ENCODE results near the gene MYH14. TPM values are rescaled to one million over a fixed set of nuclear protein-coding genes. Genes with fewer than 3 reads are reported as not detected.

Gene MYH14
- polyA plus RNA-seq, 1 of the 3 experiments (the other 2 are of a cell fraction), result 0.02 TPM

DNA sequence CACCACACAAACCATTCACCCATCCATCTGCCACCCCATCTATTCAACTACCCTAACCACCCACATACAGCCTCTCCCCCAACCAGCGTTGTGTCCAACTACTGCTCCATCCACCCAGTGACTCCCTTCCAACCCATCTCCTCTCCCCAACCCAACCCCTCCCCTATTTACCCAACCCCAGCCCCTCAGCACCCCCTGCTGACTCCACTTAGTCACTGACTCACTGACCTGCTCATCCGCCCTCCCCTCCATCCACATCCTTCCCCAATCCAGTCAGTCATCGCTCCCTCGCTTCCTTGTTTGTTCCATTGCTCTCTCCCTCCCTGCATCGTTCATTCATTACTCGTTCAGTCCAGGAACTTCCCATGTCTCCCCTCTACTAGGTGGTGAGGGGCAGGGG, 86.6 kb downstream of the MYH14 start:
- Histone ChIP-seq H3K27ac (ENCODE audit: low read depth in 2 of 2, low read length in 1 of 2) (no peak overlapping the region), H3K27me3 (ENCODE audit: insufficient read depth) (peaks cover 21% of the 10 kb centered on the region), H3K4me3 (ENCODE audit: low read depth in 2 of 2, low read length in 1 of 2) (no peak overlapping the region), H4K20me1 (ENCODE audit: insufficient read depth) (no peaks in the 10 kb centered on the region), H3K4me1 (ENCODE audit: control insufficient read depth in 1 of 2, insufficient read depth in 2 of 2, low read depth in 1 of 2, low read length in 1 of 2) (no peaks in the 10 kb centered on the region), H3K9me2 (no peaks in the 10 kb centered on the region), H3F3A (replicated peaks; ENCODE audit: insufficient read depth) (no peaks in the 10 kb centered on the region), H3K9me3 (peaks cover 3% of the 10 kb centered on the region; the same call in 1 of the 2 replicates), H3K9ac (no peak overlapping the region), H3K79me2 (ENCODE audit: insufficient read depth) (no peaks in the 10 kb centered on the region), H2AFZ (ENCODE audit: low read depth) (no peak overlapping the region), H3K4me2 (no peak overlapping the region), H3K36me3 (replicated peaks in 1 of 2; ENCODE audit: control insufficient read depth in 1 of 2, insufficient read depth in 2 of 2, low read length in 1 of 2) (no peaks in the 10 kb centered on the region)
- DNase-seq, result no peak
- TF ChIP-seq USF2 (IDR thresholded peaks at IDR 0.05; ENCODE audit: borderline replicate concordance, low read depth, low read length), result no peak
- no peak for TF ChIP-seq NFIC (IDR thresholded peaks at IDR 0.05; ENCODE audit: borderline replicate concordance)
- TF ChIP-seq FOSL2 (IDR thresholded peaks at IDR 0.05; ENCODE audit: borderline replicate concordance, low read depth), result no peak
- TF ChIP-seq, protein P1, sequence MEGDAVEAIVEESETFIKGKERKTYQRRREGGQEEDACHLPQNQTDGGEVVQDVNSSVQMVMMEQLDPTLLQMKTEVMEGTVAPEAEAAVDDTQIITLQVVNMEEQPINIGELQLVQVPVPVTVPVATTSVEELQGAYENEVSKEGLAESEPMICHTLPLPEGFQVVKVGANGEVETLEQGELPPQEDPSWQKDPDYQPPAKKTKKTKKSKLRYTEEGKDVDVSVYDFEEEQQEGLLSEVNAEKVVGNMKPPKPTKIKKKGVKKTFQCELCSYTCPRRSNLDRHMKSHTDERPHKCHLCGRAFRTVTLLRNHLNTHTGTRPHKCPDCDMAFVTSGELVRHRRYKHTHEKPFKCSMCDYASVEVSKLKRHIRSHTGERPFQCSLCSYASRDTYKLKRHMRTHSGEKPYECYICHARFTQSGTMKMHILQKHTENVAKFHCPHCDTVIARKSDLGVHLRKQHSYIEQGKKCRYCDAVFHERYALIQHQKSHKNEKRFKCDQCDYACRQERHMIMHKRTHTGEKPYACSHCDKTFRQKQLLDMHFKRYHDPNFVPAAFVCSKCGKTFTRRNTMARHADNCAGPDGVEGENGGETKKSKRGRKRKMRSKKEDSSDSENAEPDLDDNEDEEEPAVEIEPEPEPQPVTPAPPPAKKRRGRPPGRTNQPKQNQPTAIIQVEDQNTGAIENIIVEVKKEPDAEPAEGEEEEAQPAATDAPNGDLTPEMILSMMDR (IDR thresholded peaks at IDR 0.05), result no peak
- TF ChIP-seq, protein P2, sequence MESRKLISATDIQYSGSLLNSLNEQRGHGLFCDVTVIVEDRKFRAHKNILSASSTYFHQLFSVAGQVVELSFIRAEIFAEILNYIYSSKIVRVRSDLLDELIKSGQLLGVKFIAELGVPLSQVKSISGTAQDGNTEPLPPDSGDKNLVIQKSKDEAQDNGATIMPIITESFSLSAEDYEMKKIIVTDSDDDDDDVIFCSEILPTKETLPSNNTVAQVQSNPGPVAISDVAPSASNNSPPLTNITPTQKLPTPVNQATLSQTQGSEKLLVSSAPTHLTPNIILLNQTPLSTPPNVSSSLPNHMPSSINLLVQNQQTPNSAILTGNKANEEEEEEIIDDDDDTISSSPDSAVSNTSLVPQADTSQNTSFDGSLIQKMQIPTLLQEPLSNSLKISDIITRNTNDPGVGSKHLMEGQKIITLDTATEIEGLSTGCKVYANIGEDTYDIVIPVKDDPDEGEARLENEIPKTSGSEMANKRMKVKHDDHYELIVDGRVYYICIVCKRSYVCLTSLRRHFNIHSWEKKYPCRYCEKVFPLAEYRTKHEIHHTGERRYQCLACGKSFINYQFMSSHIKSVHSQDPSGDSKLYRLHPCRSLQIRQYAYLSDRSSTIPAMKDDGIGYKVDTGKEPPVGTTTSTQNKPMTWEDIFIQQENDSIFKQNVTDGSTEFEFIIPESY (IDR thresholded peaks at IDR 0.05; ENCODE audit: borderline replicate concordance, low read depth), result no peak
- TF ChIP-seq, protein P3, sequence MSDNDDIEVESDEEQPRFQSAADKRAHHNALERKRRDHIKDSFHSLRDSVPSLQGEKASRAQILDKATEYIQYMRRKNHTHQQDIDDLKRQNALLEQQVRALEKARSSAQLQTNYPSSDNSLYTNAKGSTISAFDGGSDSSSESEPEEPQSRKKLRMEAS (IDR thresholded peaks at IDR 0.05; ENCODE audit: low read depth), result no peak
- TF ChIP-seq TEAD4 (IDR thresholded peaks at IDR 0.05; ENCODE audit: borderline replicate concordance, insufficient read depth), result no peak
- TF ChIP-seq EP300 (IDR thresholded peaks at IDR 0.05; ENCODE audit: borderline replicate concordance in 1 of 2, low read depth in 1 of 2, low read length in 1 of 2), result no peak
- no peak for TF ChIP-seq GATA2 (CRISPR knock-in tag; IDR thresholded peaks at IDR 0.05)
- no peak for TF ChIP-seq MXI1 (IDR thresholded peaks at IDR 0.05; ENCODE audit: low read depth, low read length)
- no peak for TF ChIP-seq JUND (IDR thresholded peaks at IDR 0.05)
- TF ChIP-seq ELF1 (IDR thresholded peaks at IDR 0.05), result no peak
- ChIA-PET POLR2A (no interaction called here), CTCF (no interaction called here)
- WGBS (ENCODE audit: low lambda C conversion rate), result 19% methylated on average over 6 of the region's 6 CpGs

- Histone ChIP-seq H3K36me3 (replicated peaks in 1 of 2; ENCODE audit: control insufficient read depth in 1 of 2, insufficient read depth in 2 of 2, low read length in 1 of 2) (no peaks in the 10 kb centered on the region), H3K27me3 (ENCODE audit: insufficient read depth) (peaks cover 21% of the 10 kb centered on the region), H2AFZ (ENCODE audit: low read depth) (no peak overlapping the region), H3K9ac (no peak overlapping the region), H3K4me1 (ENCODE audit: control insufficient read depth in 1 of 2, insufficient read depth in 2 of 2, low read depth in 1 of 2, low read length in 1 of 2) (no peaks in the 10 kb centered on the region), H3F3A (replicated peaks; ENCODE audit: insufficient read depth) (no peaks in the 10 kb centered on the region), H3K9me2 (no peaks in the 10 kb centered on the region), H3K4me3 (ENCODE audit: low read depth in 2 of 2, low read length in 1 of 2) (no peak overlapping the region), H3K27ac (ENCODE audit: low read depth in 2 of 2, low read length in 1 of 2) (no peak overlapping the region), H4K20me1 (ENCODE audit: insufficient read depth) (no peaks in the 10 kb centered on the region), H3K79me2 (ENCODE audit: insufficient read depth) (no peaks in the 10 kb centered on the region), H3K9me3 (no peaks in the 10 kb centered on the region), H3K4me2 (no peak overlapping the region)
- no peak for DNase-seq
- POLR2A ChIA-PET, result no interaction called here
- CTCF ChIA-PET, result no interaction called here
- WGBS (ENCODE audit: low lambda C conversion rate), result 9% methylated on average over 9 of the region's 15 CpGs
- TF ChIP-seq MEF2A (IDR thresholded peaks at IDR 0.05; ENCODE audit: borderline replicate concordance, low read depth) (no peak), MXI1 (IDR thresholded peaks at IDR 0.05; ENCODE audit: low read depth, low read length) (no peak), GATA2 (CRISPR knock-in tag; IDR thresholded peaks at IDR 0.05) (no peak), NFIC (IDR thresholded peaks at IDR 0.05; ENCODE audit: borderline replicate concordance) (no peak), RCOR1 (IDR thresholded peaks at IDR 0.05; ENCODE audit: low read length) (no peak), FOXM1 (IDR thresholded peaks at IDR 0.05; ENCODE audit: low read depth) (no peak)
- TF ChIP-seq, protein P4, sequence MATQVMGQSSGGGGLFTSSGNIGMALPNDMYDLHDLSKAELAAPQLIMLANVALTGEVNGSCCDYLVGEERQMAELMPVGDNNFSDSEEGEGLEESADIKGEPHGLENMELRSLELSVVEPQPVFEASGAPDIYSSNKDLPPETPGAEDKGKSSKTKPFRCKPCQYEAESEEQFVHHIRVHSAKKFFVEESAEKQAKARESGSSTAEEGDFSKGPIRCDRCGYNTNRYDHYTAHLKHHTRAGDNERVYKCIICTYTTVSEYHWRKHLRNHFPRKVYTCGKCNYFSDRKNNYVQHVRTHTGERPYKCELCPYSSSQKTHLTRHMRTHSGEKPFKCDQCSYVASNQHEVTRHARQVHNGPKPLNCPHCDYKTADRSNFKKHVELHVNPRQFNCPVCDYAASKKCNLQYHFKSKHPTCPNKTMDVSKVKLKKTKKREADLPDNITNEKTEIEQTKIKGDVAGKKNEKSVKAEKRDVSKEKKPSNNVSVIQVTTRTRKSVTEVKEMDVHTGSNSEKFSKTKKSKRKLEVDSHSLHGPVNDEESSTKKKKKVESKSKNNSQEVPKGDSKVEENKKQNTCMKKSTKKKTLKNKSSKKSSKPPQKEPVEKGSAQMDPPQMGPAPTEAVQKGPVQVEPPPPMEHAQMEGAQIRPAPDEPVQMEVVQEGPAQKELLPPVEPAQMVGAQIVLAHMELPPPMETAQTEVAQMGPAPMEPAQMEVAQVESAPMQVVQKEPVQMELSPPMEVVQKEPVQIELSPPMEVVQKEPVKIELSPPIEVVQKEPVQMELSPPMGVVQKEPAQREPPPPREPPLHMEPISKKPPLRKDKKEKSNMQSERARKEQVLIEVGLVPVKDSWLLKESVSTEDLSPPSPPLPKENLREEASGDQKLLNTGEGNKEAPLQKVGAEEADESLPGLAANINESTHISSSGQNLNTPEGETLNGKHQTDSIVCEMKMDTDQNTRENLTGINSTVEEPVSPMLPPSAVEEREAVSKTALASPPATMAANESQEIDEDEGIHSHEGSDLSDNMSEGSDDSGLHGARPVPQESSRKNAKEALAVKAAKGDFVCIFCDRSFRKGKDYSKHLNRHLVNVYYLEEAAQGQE (IDR thresholded peaks at IDR 0.05; ENCODE audit: low read depth, low read length), result no peak
- TF ChIP-seq, protein P2 (IDR thresholded peaks at IDR 0.05; ENCODE audit: borderline replicate concordance, low read depth), result no peak
- TF ChIP-seq, protein P3 (IDR thresholded peaks at IDR 0.05; ENCODE audit: low read depth), result no peak
These were observed 87.4 kb downstream of the MYH14 start for GRCh38 chr19:50290775-50291174.

Data from SK-N-SH (cell line).